ENCODE measurements around the gene LBHD2. TPM values are rescaled to one million over a fixed set of nuclear protein-coding genes. Genes with fewer than 3 reads are reported as not detected.

The LBHD2 gene
- total RNA-seq, 1 experiment from 2014 or later: not detected

DNA sequence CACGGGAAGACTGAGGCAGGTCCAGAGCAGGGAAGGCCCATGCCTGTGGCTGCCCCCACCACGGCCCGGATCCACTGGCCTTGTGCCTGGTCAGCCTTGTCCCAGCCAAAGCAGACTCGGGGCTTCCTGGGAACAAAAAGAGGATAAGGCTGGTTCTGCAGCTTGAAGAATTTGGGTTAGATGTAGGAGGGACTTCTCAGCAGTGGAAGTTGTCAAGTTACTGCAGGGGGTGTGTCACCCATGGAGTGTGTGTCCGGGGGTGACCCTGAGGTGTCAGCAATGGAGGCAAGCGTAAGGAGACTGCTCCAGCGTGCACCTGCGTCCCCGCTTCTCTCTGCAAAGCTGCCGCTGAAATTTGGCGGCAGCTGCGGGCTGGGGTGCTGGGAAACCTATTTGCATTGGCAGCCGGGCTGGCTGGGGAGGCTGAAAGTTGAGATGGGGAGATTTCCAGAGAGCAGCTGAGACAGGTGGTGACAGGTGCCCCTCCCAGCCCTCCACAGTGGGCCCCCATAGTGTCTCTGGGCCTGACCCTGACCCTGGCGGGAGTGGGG is 26.7 kb downstream of the LBHD2 start:
- ATAC-seq: no peak

DNA sequence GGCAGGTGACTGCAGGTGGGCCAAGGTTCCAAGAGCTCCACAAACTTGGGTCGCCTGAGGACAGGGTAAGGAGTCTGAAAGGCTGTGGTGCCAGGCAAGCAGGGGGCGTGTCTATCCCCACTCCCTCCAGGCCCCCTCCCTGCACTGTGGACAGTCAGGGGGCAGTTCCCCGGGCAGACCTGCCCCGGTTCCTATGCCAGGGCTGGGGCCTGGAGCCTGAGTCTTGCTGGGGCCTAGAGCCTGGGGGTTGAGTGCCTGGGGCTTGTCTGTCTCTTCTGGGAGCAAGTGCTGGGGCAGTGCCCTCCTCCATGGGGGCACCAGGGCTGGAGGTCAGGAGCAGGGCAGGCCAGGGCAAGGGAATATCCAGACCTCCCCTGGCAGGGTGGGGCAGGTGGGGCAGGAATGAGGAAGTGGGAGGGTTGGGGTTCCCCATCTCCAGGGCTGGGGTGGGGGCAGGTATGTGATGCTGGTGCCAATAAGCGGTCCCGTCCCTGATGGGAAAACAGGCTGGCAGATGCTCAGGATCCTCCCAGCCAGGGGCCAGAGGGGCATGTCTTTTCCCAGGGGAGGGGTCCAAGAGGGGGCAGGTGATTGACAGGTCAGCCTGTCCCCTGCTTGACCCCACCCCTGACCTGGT is 27.3 kb downstream of the LBHD2 start:
- no peaks in the 10 kb centered on the region for H3K27me3 ChIP-seq (ENCODE audit: control insufficient read depth, insufficient read depth, low read length)
- TF ChIP-seq TCF7L2 (IDR thresholded peaks at IDR 0.05; ENCODE audit: low read depth, low read length) (no peak), SIN3A (IDR thresholded peaks at IDR 0.05; ENCODE audit: borderline replicate concordance, insufficient read depth, low read depth, low read length) (no peak), POLR2AphosphoS5 (IDR thresholded peaks at IDR 0.05; ENCODE audit: low read depth, low read length) (no peak)
- TF ChIP-seq, protein P1, sequence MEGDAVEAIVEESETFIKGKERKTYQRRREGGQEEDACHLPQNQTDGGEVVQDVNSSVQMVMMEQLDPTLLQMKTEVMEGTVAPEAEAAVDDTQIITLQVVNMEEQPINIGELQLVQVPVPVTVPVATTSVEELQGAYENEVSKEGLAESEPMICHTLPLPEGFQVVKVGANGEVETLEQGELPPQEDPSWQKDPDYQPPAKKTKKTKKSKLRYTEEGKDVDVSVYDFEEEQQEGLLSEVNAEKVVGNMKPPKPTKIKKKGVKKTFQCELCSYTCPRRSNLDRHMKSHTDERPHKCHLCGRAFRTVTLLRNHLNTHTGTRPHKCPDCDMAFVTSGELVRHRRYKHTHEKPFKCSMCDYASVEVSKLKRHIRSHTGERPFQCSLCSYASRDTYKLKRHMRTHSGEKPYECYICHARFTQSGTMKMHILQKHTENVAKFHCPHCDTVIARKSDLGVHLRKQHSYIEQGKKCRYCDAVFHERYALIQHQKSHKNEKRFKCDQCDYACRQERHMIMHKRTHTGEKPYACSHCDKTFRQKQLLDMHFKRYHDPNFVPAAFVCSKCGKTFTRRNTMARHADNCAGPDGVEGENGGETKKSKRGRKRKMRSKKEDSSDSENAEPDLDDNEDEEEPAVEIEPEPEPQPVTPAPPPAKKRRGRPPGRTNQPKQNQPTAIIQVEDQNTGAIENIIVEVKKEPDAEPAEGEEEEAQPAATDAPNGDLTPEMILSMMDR (IDR thresholded peaks at IDR 0.05): no peak
- TF ChIP-seq, protein P2, sequence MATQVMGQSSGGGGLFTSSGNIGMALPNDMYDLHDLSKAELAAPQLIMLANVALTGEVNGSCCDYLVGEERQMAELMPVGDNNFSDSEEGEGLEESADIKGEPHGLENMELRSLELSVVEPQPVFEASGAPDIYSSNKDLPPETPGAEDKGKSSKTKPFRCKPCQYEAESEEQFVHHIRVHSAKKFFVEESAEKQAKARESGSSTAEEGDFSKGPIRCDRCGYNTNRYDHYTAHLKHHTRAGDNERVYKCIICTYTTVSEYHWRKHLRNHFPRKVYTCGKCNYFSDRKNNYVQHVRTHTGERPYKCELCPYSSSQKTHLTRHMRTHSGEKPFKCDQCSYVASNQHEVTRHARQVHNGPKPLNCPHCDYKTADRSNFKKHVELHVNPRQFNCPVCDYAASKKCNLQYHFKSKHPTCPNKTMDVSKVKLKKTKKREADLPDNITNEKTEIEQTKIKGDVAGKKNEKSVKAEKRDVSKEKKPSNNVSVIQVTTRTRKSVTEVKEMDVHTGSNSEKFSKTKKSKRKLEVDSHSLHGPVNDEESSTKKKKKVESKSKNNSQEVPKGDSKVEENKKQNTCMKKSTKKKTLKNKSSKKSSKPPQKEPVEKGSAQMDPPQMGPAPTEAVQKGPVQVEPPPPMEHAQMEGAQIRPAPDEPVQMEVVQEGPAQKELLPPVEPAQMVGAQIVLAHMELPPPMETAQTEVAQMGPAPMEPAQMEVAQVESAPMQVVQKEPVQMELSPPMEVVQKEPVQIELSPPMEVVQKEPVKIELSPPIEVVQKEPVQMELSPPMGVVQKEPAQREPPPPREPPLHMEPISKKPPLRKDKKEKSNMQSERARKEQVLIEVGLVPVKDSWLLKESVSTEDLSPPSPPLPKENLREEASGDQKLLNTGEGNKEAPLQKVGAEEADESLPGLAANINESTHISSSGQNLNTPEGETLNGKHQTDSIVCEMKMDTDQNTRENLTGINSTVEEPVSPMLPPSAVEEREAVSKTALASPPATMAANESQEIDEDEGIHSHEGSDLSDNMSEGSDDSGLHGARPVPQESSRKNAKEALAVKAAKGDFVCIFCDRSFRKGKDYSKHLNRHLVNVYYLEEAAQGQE (IDR thresholded peaks at IDR 0.05; ENCODE audit: insufficient read depth in 1 of 2, low read depth in 2 of 2, low read length in 1 of 2): no peak
- H3K4me3 ChIP-seq (ENCODE audit: low read depth in 2 of 2, low read length in 2 of 2): no peak overlapping the region
- H3K36me3 ChIP-seq (ENCODE audit: control insufficient read depth, insufficient read depth, low read length): no peaks in the 10 kb centered on the region
- in situ Hi-C loops (cut with HindIII; ENCODE audit: low pct_unique_long_range_greater_than_20kb, low sequenced_read_pairs) (no loop called here), intact Hi-C loops (cut with micrococcal nuclease; ENCODE audit: unreplicated experiment) (no loop called here)
- no TSS peak for BruUV-seq (replicated peaks)
- ATAC-seq: peak; percentile 22
- CTCF ChIA-PET: no interaction called here
- POLR2A ChIA-PET: no interaction called here
- no peaks in the 10 kb centered on the region for H3K9me3 ChIP-seq (ENCODE audit: control insufficient read depth, insufficient read depth, low read depth, low read length)
- no peak for DNase-seq (ENCODE audit: low read depth, low spot score)
- H3K27ac ChIP-seq (ENCODE audit: low read length): peak overlapping the region; percentile 82
- H3K4me1 ChIP-seq (ENCODE audit: control insufficient read depth, insufficient read depth, low read length): peaks cover 61% of the 10 kb centered on the region

More for the DNA sequence above, 26.7 kb downstream of the LBHD2 start:
- intact Hi-C loops (cut with micrococcal nuclease; ENCODE audit: unreplicated experiment): no loop called here
- in situ Hi-C loops (cut with HindIII; ENCODE audit: low pct_unique_long_range_greater_than_20kb, low sequenced_read_pairs): no loop called here
- H3K4me3 ChIP-seq (ENCODE audit: low read depth in 2 of 2, low read length in 2 of 2): no peak overlapping the region
- H3K27me3 ChIP-seq (ENCODE audit: control insufficient read depth, insufficient read depth, low read length): no peaks in the 10 kb centered on the region
- H3K9me3 ChIP-seq (ENCODE audit: control insufficient read depth, insufficient read depth, low read depth, low read length): no peaks in the 10 kb centered on the region
- TF ChIP-seq POLR2AphosphoS5 (IDR thresholded peaks at IDR 0.05; ENCODE audit: low read depth, low read length) (no peak), SIN3A (IDR thresholded peaks at IDR 0.05; ENCODE audit: borderline replicate concordance, insufficient read depth, low read depth, low read length) (no peak), TCF7L2 (IDR thresholded peaks at IDR 0.05; ENCODE audit: low read depth, low read length) (no peak)
- TF ChIP-seq, protein P1 (IDR thresholded peaks at IDR 0.05): no peak
- TF ChIP-seq, protein P2 (IDR thresholded peaks at IDR 0.05; ENCODE audit: insufficient read depth in 1 of 2, low read depth in 2 of 2, low read length in 1 of 2): no peak
- no peak for DNase-seq (ENCODE audit: low read depth, low spot score)
- peaks cover 56% of the 10 kb centered on the region for H3K4me1 ChIP-seq (ENCODE audit: control insufficient read depth, insufficient read depth, low read length)
- no peaks in the 10 kb centered on the region for H3K36me3 ChIP-seq (ENCODE audit: control insufficient read depth, insufficient read depth, low read length)
- BruUV-seq (replicated peaks): no TSS peak
- ChIA-PET CTCF (no interaction called here), POLR2A (interaction anchor here (0.6 kb wide), 1 partner anchor 349 kb away, joined by 3 read pairs; no protein-coding TSS in a partner anchor)
- peak overlapping the region; percentile 82 for H3K27ac ChIP-seq (ENCODE audit: low read length)

Data from Panc1 (cell line).